ENCODE results near the gene TTC23L.
A peak's percentile ranks its signal among the peaks of the same experiment; 100 is the strongest.

TTC23L gene

GRCh38 chr5:34838785-34839714 lies at the start of gene TTC23L:
TTC23L (plus strand) TSS chr5:34839164; CDS start chr5:34840672, 1,508 bp downstream.
- TF ChIP-seq CTCF (IDR thresholded peaks at IDR 0.05), result no peak
- Histone ChIP-seq H3K4me3 (ENCODE audit: low read depth, low read length) (peak within 1 kb of the TSS; percentile 83), H3K36me3 (ENCODE audit: control insufficient read depth, insufficient read depth, low read length) (no peaks in the 10 kb centered on the region), H3K9ac (peak within 1 kb of the TSS; percentile 86), H3K27me3 (ENCODE audit: control insufficient read depth, insufficient read depth, low read length) (no peaks in the 10 kb centered on the region), H3K27ac (peak within 1 kb of the TSS; percentile 98), H3K79me2 (no peaks in the 10 kb centered on the region), H3K4me2 (ENCODE audit: low read length) (peak within 1 kb of the TSS; percentile 83), H3K4me1 (peaks cover 17% of the 10 kb centered on the region), H3K9me3 (ENCODE audit: control insufficient read depth, low read length) (no peaks in the 10 kb centered on the region), H2AFZ (peak within 1 kb of the TSS; percentile 99)

- no peak overlapping the region for H3K9ac ChIP-seq
- H3K4me1 ChIP-seq, result no peaks in the 10 kb centered on the region
- no peaks in the 10 kb centered on the region for H3K36me3 ChIP-seq (ENCODE audit: control insufficient read depth, insufficient read depth, low read length)
- H3K27ac ChIP-seq, result no peak overlapping the region
- H3K27me3 ChIP-seq (ENCODE audit: control insufficient read depth, insufficient read depth, low read length), result no peaks in the 10 kb centered on the region
- H3K9me3 ChIP-seq (ENCODE audit: control insufficient read depth, low read length), result no peaks in the 10 kb centered on the region
- no peak overlapping the region for H3K4me2 ChIP-seq (ENCODE audit: low read length)
- TF ChIP-seq CTCF (IDR thresholded peaks at IDR 0.05), result no peak
- H3K79me2 ChIP-seq, result no peaks in the 10 kb centered on the region
- H2AFZ ChIP-seq, result no peak overlapping the region
- no peak overlapping the region for H3K4me3 ChIP-seq (ENCODE audit: low read depth, low read length)
Observed at GRCh38 chr5:34789639-34790038, 49.3 kb upstream of the TTC23L start.

- no peaks in the 10 kb centered on the region for H3K4me1 ChIP-seq
- no peaks in the 10 kb centered on the region for H3K9me3 ChIP-seq (ENCODE audit: control insufficient read depth, low read length)
- H3K4me3 ChIP-seq (ENCODE audit: low read depth, low read length), result no peak overlapping the region
- H3K27me3 ChIP-seq (ENCODE audit: control insufficient read depth, insufficient read depth, low read length), result no peaks in the 10 kb centered on the region
- no peaks in the 10 kb centered on the region for H3K79me2 ChIP-seq
- H3K36me3 ChIP-seq (ENCODE audit: control insufficient read depth, insufficient read depth, low read length), result no peaks in the 10 kb centered on the region
- no peak overlapping the region for H3K27ac ChIP-seq
- no peak overlapping the region for H3K9ac ChIP-seq
- TF ChIP-seq CTCF (IDR thresholded peaks at IDR 0.05), result no peak
- H2AFZ ChIP-seq, result no peak overlapping the region
- no peak overlapping the region for H3K4me2 ChIP-seq (ENCODE audit: low read length)
Observed at GRCh38 chr5:34790069-34790468, 48.9 kb upstream of the TTC23L start.

- Histone ChIP-seq H3K27me3 (ENCODE audit: control insufficient read depth, insufficient read depth, low read length) (no peaks in the 10 kb centered on the region), H3K9ac (no peak overlapping the region), H3K4me2 (ENCODE audit: low read length) (no peak overlapping the region), H3K4me1 (no peaks in the 10 kb centered on the region), H3K79me2 (no peaks in the 10 kb centered on the region), H3K4me3 (ENCODE audit: low read depth, low read length) (no peak overlapping the region), H3K9me3 (ENCODE audit: control insufficient read depth, low read length) (no peaks in the 10 kb centered on the region), H3K36me3 (ENCODE audit: control insufficient read depth, insufficient read depth, low read length) (no peaks in the 10 kb centered on the region), H2AFZ (no peak overlapping the region), H3K27ac (no peak overlapping the region)
- no peak for TF ChIP-seq CTCF (IDR thresholded peaks at IDR 0.05)
Observed at GRCh38 chr5:34791761-34792244, 47.2 kb upstream of the TTC23L start.
